SK-N-SH treated with all-trans-retinoic acid at 6 μM for 48 hours (cell line): ENCODE results near the gene PARM1.

Experiments
- ATAC-seq: fragments of 200-7000 bp; cut with Tn5 transposase; 3 replicates; pipeline ENCODE4 v1.9.1; 2020; ENCODE audit warnings: mild to moderate bottlenecking, moderate library complexity
- ARNTL ChIP-seq: fragments of 450-650 bp; formaldehyde crosslinking; IDR thresholded peaks from 2 replicates; pipeline ENCODE4 v1.5.0; 2020; ENCODE audit warnings: low read depth, mild to moderate bottlenecking, moderate library complexity, borderline replicate concordance
- BACH2 ChIP-seq: fragments of 250-450 bp; sonication (Bioruptor Pico); IDR thresholded peaks from 2 replicates; pipeline ENCODE4 v1.9.0; 2021; ENCODE audit warnings: mild to moderate bottlenecking, borderline replicate concordance
- CSDC2 ChIP-seq: fragments of 250-450 bp; sonication (Bioruptor Pico); IDR thresholded peaks from 2 replicates; pipeline ENCODE4 v1.5.0; 2020; ENCODE audit warnings: mild to moderate bottlenecking, moderate library complexity
- CSRNP3 ChIP-seq: fragments of 250-450 bp; sonication (Bioruptor Pico); IDR thresholded peaks from 2 replicates; pipeline ENCODE4 v1.5.1; 2021; ENCODE audit warnings: mild to moderate bottlenecking, moderate library complexity
- ESRRG ChIP-seq: fragments of 250-450 bp; sonication (Bioruptor Pico); IDR thresholded peaks from 2 replicates; pipeline ENCODE4 v1.6.1; 2021; ENCODE audit warnings: mild to moderate bottlenecking
- GLIS3 ChIP-seq: fragments of 250-450 bp; sonication (Bioruptor Pico); IDR thresholded peaks from 2 replicates; pipeline ENCODE4 v1.5.0; 2020; ENCODE audit warnings: mild to moderate bottlenecking, moderate library complexity
- ISL1 ChIP-seq: fragments of 250-450 bp; sonication (Bioruptor Pico); IDR thresholded peaks from 2 replicates; pipeline ENCODE4 v2.1.2; 2022; ENCODE audit warnings: mild to moderate bottlenecking, moderate library complexity
- OSR1 ChIP-seq: fragments of 250-450 bp; sonication (Bioruptor Pico); IDR thresholded peaks from 2 replicates; pipeline ENCODE4 v1.8.0; 2022; ENCODE audit warnings: moderate library complexity, mild to moderate bottlenecking, inconsistent platforms
- POU6F1 ChIP-seq: fragments of 250-450 bp; sonication (Bioruptor Pico); IDR thresholded peaks from 2 replicates; pipeline ENCODE4 v1.8.0; 2021; ENCODE audit warnings: low read depth, mild to moderate bottlenecking, moderate library complexity, borderline replicate concordance
- PPARA ChIP-seq: fragments of 250-450 bp; sonication (Bioruptor Pico); IDR thresholded peaks from 2 replicates; pipeline ENCODE4 v1.5.0; 2020; ENCODE audit warnings: mild to moderate bottlenecking, borderline replicate concordance
- RARB ChIP-seq: fragments of 250-450 bp; sonication (Bioruptor Pico); IDR thresholded peaks from 2 replicates; pipeline ENCODE4 v1.8.0; 2021; ENCODE audit warnings: mild to moderate bottlenecking, moderate library complexity
- SNAI2 ChIP-seq: fragments of 250-450 bp; sonication (Bioruptor Pico); IDR thresholded peaks from 2 replicates; pipeline ENCODE4 v1.5.0; 2020; ENCODE audit warnings: mild to moderate bottlenecking, moderate library complexity
- TCF4 ChIP-seq: fragments of 250-450 bp; sonication (Bioruptor Pico); IDR thresholded peaks from 2 replicates; pipeline ENCODE4 v1.8.0; 2021; ENCODE audit warnings: mild to moderate bottlenecking, moderate library complexity, borderline replicate concordance
- TOX ChIP-seq: fragments of 250-450 bp; sonication (Bioruptor Pico); IDR thresholded peaks from 2 replicates; pipeline ENCODE4 v1.8.0; 2021; ENCODE audit warnings: mild to moderate bottlenecking, moderate library complexity, borderline replicate concordance
- TSHZ2 ChIP-seq: fragments of 250-450 bp; sonication (Bioruptor Pico); IDR thresholded peaks from 2 replicates; pipeline ENCODE4 v1.5.0; 2020; ENCODE audit warnings: mild to moderate bottlenecking, moderate library complexity
- ZC3H10 ChIP-seq: fragments of 250-450 bp; sonication (Bioruptor Pico); IDR thresholded peaks from 2 replicates; pipeline ENCODE4 v1.5.1; 2021; ENCODE audit warnings: mild to moderate bottlenecking, moderate library complexity
- ZFP3 ChIP-seq: fragments of 250-450 bp; sonication (Bioruptor Pico); IDR thresholded peaks from 2 replicates; pipeline ENCODE4 v1.5.0; 2020; ENCODE audit warnings: mild to moderate bottlenecking, moderate library complexity
- ZFP30 ChIP-seq: fragments of 450-650 bp; formaldehyde crosslinking; IDR thresholded peaks from 2 replicates; pipeline ENCODE4 v1.5.0; 2022; ENCODE audit warnings: mild to moderate bottlenecking, moderate library complexity
- ZNF565 ChIP-seq: fragments of 450-650 bp; formaldehyde crosslinking; conservative IDR thresholded peaks from 2 replicates; pipeline ENCODE4 v1.5.0; 2020; ENCODE audit warnings: low read depth, mild to moderate bottlenecking, moderate library complexity
- ZNF70 ChIP-seq: fragments of 450-650 bp; formaldehyde crosslinking; IDR thresholded peaks from 2 replicates; pipeline ENCODE4 v1.5.0; 2020; ENCODE audit warnings: mild to moderate bottlenecking, moderate library complexity
- ZNF8 ChIP-seq: fragments of 450-650 bp; formaldehyde crosslinking; IDR thresholded peaks from 2 replicates; pipeline ENCODE4 v1.5.0; 2020; ENCODE audit warnings: mild to moderate bottlenecking, moderate library complexity
- TF ChIP-seq, protein P1 (sequence below): fragments of 250-450 bp; sonication (Bioruptor Pico); IDR thresholded peaks from 2 replicates; pipeline ENCODE4 v1.5.1; 2020; ENCODE audit warnings: low read depth, mild to moderate bottlenecking, moderate library complexity

The PARM1 gene

GRCh38 chr4:74962584-74962983 is 29.7 kb downstream of the PARM1 start:
- no peak for TF ChIP-seq ZNF70 (CRISPR knock-in tag)
- TF ChIP-seq RARB (CRISPR knock-in tag) = no peak
- TF ChIP-seq ZC3H10 (CRISPR knock-in tag) = no peak
- TF ChIP-seq, protein P1, sequence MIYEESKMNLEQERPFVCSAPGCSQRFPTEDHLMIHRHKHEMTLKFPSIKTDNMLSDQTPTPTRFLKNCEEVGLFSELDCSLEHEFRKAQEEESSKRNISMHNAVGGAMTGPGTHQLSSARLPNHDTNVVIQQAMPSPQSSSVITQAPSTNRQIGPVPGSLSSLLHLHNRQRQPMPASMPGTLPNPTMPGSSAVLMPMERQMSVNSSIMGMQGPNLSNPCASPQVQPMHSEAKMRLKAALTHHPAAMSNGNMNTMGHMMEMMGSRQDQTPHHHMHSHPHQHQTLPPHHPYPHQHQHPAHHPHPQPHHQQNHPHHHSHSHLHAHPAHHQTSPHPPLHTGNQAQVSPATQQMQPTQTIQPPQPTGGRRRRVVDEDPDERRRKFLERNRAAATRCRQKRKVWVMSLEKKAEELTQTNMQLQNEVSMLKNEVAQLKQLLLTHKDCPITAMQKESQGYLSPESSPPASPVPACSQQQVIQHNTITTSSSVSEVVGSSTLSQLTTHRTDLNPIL (CRISPR knock-in tag) = no peak
- TF ChIP-seq ZFP3 (CRISPR knock-in tag) = no peak
- TF ChIP-seq BACH2 = no peak
- no peak for TF ChIP-seq CSDC2 (CRISPR knock-in tag)
- TF ChIP-seq TCF4 (CRISPR knock-in tag) = no peak
- no peak for TF ChIP-seq TSHZ2 (CRISPR knock-in tag)
- no peak for TF ChIP-seq POU6F1 (CRISPR knock-in tag)
- no peak for TF ChIP-seq ISL1 (CRISPR knock-in tag)
- no peak for TF ChIP-seq ZFP30 (CRISPR knock-in tag)
- TF ChIP-seq, all 23 proteins: peak for 0
- no peak for ATAC-seq

GRCh38 chr4:74964311-74964710 is 31.4 kb downstream of the PARM1 start:
- no peak for ATAC-seq
- no peak for TF ChIP-seq RARB (CRISPR knock-in tag)
- no peak for TF ChIP-seq BACH2
- no peak for TF ChIP-seq PPARA (CRISPR knock-in tag)
- no peak for TF ChIP-seq SNAI2 (CRISPR knock-in tag)
- TF ChIP-seq GLIS3 (CRISPR knock-in tag) = no peak
- TF ChIP-seq, all 23 proteins: peak for 0

DNA sequence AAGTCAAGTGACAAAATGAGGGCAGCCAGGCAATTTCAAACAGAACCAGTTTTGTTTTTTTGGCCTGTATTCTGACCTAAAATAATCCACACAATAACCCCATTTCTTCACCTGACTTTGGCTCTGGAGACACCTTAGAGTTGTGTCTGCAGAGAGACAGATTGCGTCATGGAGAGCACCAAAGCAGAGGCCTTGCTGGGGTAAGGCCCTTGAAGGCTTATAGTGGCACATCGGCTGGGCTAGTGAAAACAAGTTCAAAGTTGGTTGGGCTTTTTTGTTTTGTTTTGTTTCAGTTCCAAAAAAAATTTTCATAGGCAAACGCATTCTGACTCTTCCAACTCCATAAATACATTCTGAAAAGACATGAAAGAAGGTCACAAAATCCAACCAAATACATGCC is 34.4 kb downstream of the PARM1 start:
- no peak for ATAC-seq
- no peak for TF ChIP-seq BACH2
- TF ChIP-seq ARNTL = no peak
- no peak for TF ChIP-seq POU6F1 (CRISPR knock-in tag)
- no peak for TF ChIP-seq ZNF8 (CRISPR knock-in tag)
- TF ChIP-seq RARB (CRISPR knock-in tag) = no peak
- TF ChIP-seq ZFP3 (CRISPR knock-in tag) = no peak
- TF ChIP-seq ZFP30 (CRISPR knock-in tag) = no peak
- no peak for TF ChIP-seq ESRRG
- no peak for TF ChIP-seq TCF4 (CRISPR knock-in tag)
- no peak for TF ChIP-seq ISL1 (CRISPR knock-in tag)
- TF ChIP-seq ZC3H10 (CRISPR knock-in tag) = no peak
- TF ChIP-seq ZNF565 (CRISPR knock-in tag) = no peak
- TF ChIP-seq GLIS3 (CRISPR knock-in tag) = no peak
- TF ChIP-seq OSR1 (CRISPR knock-in tag) = no peak
- TF ChIP-seq, all 23 proteins: peak for 0

DNA sequence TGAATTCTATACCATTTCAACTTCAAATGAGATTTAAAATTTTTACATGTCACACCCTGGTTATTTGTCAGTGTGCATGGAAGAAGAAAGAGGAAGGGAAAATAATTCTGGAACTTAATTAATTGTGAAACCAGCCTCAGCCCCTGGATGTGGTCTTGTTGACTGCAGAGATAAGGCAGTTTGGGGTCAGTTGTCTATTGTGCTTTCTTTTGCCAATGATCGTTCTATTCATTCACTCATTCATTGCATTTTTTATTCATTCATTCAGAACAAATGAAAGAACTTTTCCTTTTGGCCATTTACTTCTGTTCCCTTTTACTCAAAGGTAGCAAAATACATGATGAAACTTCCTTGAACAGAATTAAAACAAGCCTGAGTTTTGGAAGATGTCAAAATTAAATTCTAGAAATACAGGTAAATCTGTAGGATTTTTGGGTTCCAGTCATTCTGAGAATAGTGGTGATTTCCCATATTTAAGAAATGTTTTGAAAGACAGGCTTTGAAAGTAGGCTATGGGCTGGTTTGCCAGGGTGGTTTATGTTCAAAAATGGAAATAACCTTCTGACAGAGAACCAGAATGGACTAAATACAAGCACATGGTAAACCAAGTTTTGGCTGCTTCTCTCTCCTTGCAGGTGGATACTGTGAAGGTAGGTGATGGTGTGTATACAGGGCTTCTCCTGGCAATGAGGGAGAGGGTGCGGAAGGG is 35.7 kb downstream of the PARM1 start:
- no peak for ATAC-seq
- TF ChIP-seq, protein P1 (CRISPR knock-in tag) = no peak
- no peak for TF ChIP-seq TCF4 (CRISPR knock-in tag)
- TF ChIP-seq TOX (CRISPR knock-in tag) = no peak
- no peak for TF ChIP-seq ARNTL
- TF ChIP-seq RARB (CRISPR knock-in tag) = no peak
- TF ChIP-seq POU6F1 (CRISPR knock-in tag) = no peak
- no peak for TF ChIP-seq OSR1 (CRISPR knock-in tag)
- TF ChIP-seq ZFP30 (CRISPR knock-in tag) = no peak
- TF ChIP-seq PPARA (CRISPR knock-in tag) = no peak
- TF ChIP-seq CSRNP3 (CRISPR knock-in tag) = no peak
- TF ChIP-seq ZNF8 (CRISPR knock-in tag) = no peak
